ENCODE measurements around the gene KCNQ1.

GRCh38 chr11:2701898-2702434, 257.2 kb downstream of the KCNQ1 start:
- TF ChIP-seq POLR2A (IDR thresholded peaks at IDR 0.05): no peak
- no peak for TF ChIP-seq CTCF (IDR thresholded peaks at IDR 0.05)

All from lower leg skin (tissue), 3 donors.